ENCODE measurements around the gene SEMA3E. TPM values are rescaled to one million over a fixed set of nuclear protein-coding genes. Genes with fewer than 3 reads are reported as not detected.

SEMA3E gene
- total and polyA plus RNA-seq, 2 experiments from 2014 or later, result 0.32 to 0.35 TPM

- H3F3A ChIP-seq (ENCODE audit: insufficient read depth), result no peaks in the 10 kb centered on the region
Observed at GRCh38 chr7:83339907-83340306, 309.0 kb downstream of the SEMA3E start.

GRCh38 chr7:83338277-83338950 is 310.5 kb downstream of the SEMA3E start:
- no peak overlapping the region for H2AFZ ChIP-seq
- H3K4me2 ChIP-seq (ENCODE audit: unreplicated experiment), result no peak overlapping the region

More at GRCh38 chr7:83339907-83340306, 309.0 kb downstream of the SEMA3E start:
- in situ Hi-C loops (cut with MboI), result no loop called here
- Histone ChIP-seq H3K9ac (no peak overlapping the region), H3K79me2 (ENCODE audit: insufficient read depth) (no peaks in the 10 kb centered on the region), H3K4me2 (ENCODE audit: unreplicated experiment) (no peak overlapping the region), H3K4me1 (ENCODE audit: insufficient read depth) (no peaks in the 10 kb centered on the region), H2AFZ (no peak overlapping the region), H3K27me3 (replicated peaks; ENCODE audit: insufficient read depth) (peaks cover 16% of the 10 kb centered on the region; the same call in 1 of the 2 replicates), H3K9me3 (ENCODE audit: low read depth) (no peaks in the 10 kb centered on the region), H3K4me3 (no peak overlapping the region), H4K20me1 (ENCODE audit: insufficient read depth) (no peaks in the 10 kb centered on the region), H3K36me3 (ENCODE audit: low read depth) (no peaks in the 10 kb centered on the region), H3K9me2 (ENCODE audit: insufficient read depth) (no peaks in the 10 kb centered on the region), H3K27ac (no peak overlapping the region)
- WGBS, 2 experiments (ENCODE audit: low coverage in 1 of 2, low lambda C conversion rate in 2 of 2, missing lambda C conversion rate in 2 of 2), result 4 to 6% methylated on average over 2 of the region's 2 CpGs
- DNase-seq, result no peak
- TF ChIP-seq EZH2 (IDR thresholded peaks at IDR 0.05; ENCODE audit: insufficient read depth, poor library complexity, severe bottlenecking) (no peak), EZH2phosphoT487 (IDR thresholded peaks at IDR 0.05; ENCODE audit: insufficient read depth, low read depth) (no peak)

GRCh38 chr7:83337050-83337449 is 311.9 kb downstream of the SEMA3E start:
- Histone ChIP-seq H3K4me1 (ENCODE audit: insufficient read depth) (no peaks in the 10 kb centered on the region), H3K4me2 (ENCODE audit: unreplicated experiment) (no peak overlapping the region), H3K36me3 (ENCODE audit: low read depth) (no peaks in the 10 kb centered on the region), H4K20me1 (ENCODE audit: insufficient read depth) (no peaks in the 10 kb centered on the region), H3K27ac (no peak overlapping the region), H3K9me3 (ENCODE audit: low read depth) (no peaks in the 10 kb centered on the region), H3K79me2 (ENCODE audit: insufficient read depth) (no peaks in the 10 kb centered on the region), H3K9me2 (ENCODE audit: insufficient read depth) (no peaks in the 10 kb centered on the region), H3K4me3 (no peak overlapping the region), H2AFZ (no peak overlapping the region), H3K27me3 (replicated peaks; ENCODE audit: insufficient read depth) (peaks cover 18% of the 10 kb centered on the region; the same call in 1 of the 2 replicates), H3F3A (ENCODE audit: insufficient read depth) (no peaks in the 10 kb centered on the region), H3K9ac (no peak overlapping the region)
- in situ Hi-C loops (cut with MboI), result no loop called here
- WGBS, 2 experiments (ENCODE audit: low coverage in 1 of 2, low lambda C conversion rate in 2 of 2, missing lambda C conversion rate in 2 of 2), result 11 to 13% methylated on average over 2 of the region's 2 CpGs
- TF ChIP-seq EZH2phosphoT487 (IDR thresholded peaks at IDR 0.05; ENCODE audit: insufficient read depth, low read depth), result no peak
- no peak for TF ChIP-seq EZH2 (IDR thresholded peaks at IDR 0.05; ENCODE audit: insufficient read depth, poor library complexity, severe bottlenecking)
- DNase-seq, result no peak

More at GRCh38 chr7:83338277-83338950, 310.5 kb downstream of the SEMA3E start:
- Histone ChIP-seq H3F3A (ENCODE audit: insufficient read depth) (no peaks in the 10 kb centered on the region), H3K4me1 (ENCODE audit: insufficient read depth) (no peaks in the 10 kb centered on the region), H3K27me3 (replicated peaks; ENCODE audit: insufficient read depth) (peaks cover 18% of the 10 kb centered on the region; the same call in 1 of the 2 replicates), H3K9me3 (ENCODE audit: low read depth) (no peaks in the 10 kb centered on the region), H3K27ac (no peak overlapping the region), H3K79me2 (ENCODE audit: insufficient read depth) (no peaks in the 10 kb centered on the region), H4K20me1 (ENCODE audit: insufficient read depth) (no peaks in the 10 kb centered on the region), H3K9ac (no peak overlapping the region), H3K36me3 (ENCODE audit: low read depth) (no peaks in the 10 kb centered on the region), H3K9me2 (ENCODE audit: insufficient read depth) (no peaks in the 10 kb centered on the region), H3K4me3 (no peak overlapping the region)
- DNase-seq, result no peak
- in situ Hi-C loops (cut with MboI), result no loop called here
- TF ChIP-seq EZH2 (IDR thresholded peaks at IDR 0.05; ENCODE audit: insufficient read depth, poor library complexity, severe bottlenecking), result no peak
- WGBS, 2 experiments (ENCODE audit: low coverage in 1 of 2, low lambda C conversion rate in 2 of 2, missing lambda C conversion rate in 2 of 2), result 42 to 46% methylated on average over 4 of the region's 4 CpGs

- Histone ChIP-seq H3K9me3 (ENCODE audit: low read depth) (no peaks in the 10 kb centered on the region), H2AFZ (no peak overlapping the region), H3K9ac (no peak overlapping the region), H3K4me1 (ENCODE audit: insufficient read depth) (no peaks in the 10 kb centered on the region), H3K4me3 (no peak overlapping the region), H3F3A (ENCODE audit: insufficient read depth) (no peaks in the 10 kb centered on the region), H3K27me3 (replicated peaks; ENCODE audit: insufficient read depth) (no peaks in the 10 kb centered on the region), H3K9me2 (ENCODE audit: insufficient read depth) (no peaks in the 10 kb centered on the region), H3K36me3 (ENCODE audit: low read depth) (no peaks in the 10 kb centered on the region), H4K20me1 (ENCODE audit: insufficient read depth) (no peaks in the 10 kb centered on the region), H3K79me2 (ENCODE audit: insufficient read depth) (no peaks in the 10 kb centered on the region), H3K4me2 (ENCODE audit: unreplicated experiment) (no peak overlapping the region), H3K27ac (no peak overlapping the region)
- DNase-seq, result no peak
- in situ Hi-C loops (cut with MboI), result no loop called here
- TF ChIP-seq EZH2phosphoT487 (IDR thresholded peaks at IDR 0.05; ENCODE audit: insufficient read depth, low read depth) (no peak), EZH2 (IDR thresholded peaks at IDR 0.05; ENCODE audit: insufficient read depth, poor library complexity, severe bottlenecking) (no peak)
- 17 to 18% methylated on average over 2 of the region's 2 CpGs for WGBS, 2 experiments (ENCODE audit: low coverage in 1 of 2, low lambda C conversion rate in 2 of 2, missing lambda C conversion rate in 2 of 2)
Observed at GRCh38 chr7:83326223-83326622, 322.7 kb downstream of the SEMA3E start.
